ENCODE results near the gene PSG5.
"Not testable (repeated sequence)": the region's sequence is repeated elsewhere in the genome, so short reads cannot be mapped to it uniquely, and the experiment has no call there.

DNA sequence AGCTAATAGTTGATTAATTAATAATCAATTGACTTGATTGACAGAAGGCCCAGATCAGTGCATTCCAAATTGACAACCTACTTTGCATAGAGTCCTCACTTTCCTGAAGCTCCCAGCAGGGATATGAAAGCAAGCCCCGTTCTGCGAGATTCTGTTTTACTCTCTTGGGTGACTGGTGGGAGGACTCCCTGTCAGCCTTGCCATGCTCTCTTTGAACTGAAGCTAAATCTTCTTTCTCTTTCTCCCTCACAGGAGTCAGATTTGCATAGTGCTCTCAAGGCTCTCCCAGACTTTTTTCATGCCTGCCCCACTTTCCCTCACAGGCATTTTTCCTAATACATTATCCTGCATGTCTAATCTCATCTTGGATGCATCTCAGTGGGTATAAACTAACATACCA lies 29.5 kb upstream of the PSG5 start:
- not testable (repeated sequence) for TF ChIP-seq GRHL2 (CRISPR knock-in tag; IDR thresholded peaks at IDR 0.05; ENCODE audit: insufficient replicate concordance, severe bottlenecking); ZNF219 (CRISPR knock-in tag; IDR thresholded peaks at IDR 0.05; ENCODE audit: borderline replicate concordance); NFYB (CRISPR knock-in tag; conservative IDR thresholded peaks at IDR 0.05; ENCODE audit: low read depth); HMGA2 (CRISPR knock-in tag; IDR thresholded peaks at IDR 0.05); PREB (CRISPR knock-in tag; IDR thresholded peaks at IDR 0.05; ENCODE audit: borderline replicate concordance); GTF2I (CRISPR knock-in tag; conservative IDR thresholded peaks at IDR 0.05); ZNF232 (CRISPR knock-in tag; IDR thresholded peaks at IDR 0.05); IRF2 (CRISPR knock-in tag; IDR thresholded peaks at IDR 0.05; ENCODE audit: borderline replicate concordance, low read depth); SOX15 (CRISPR knock-in tag; IDR thresholded peaks at IDR 0.05); E2F4 (CRISPR knock-in tag; IDR thresholded peaks at IDR 0.05; ENCODE audit: borderline replicate concordance, low read depth); USF2 (CRISPR knock-in tag; IDR thresholded peaks at IDR 0.05); FOXJ3 (CRISPR knock-in tag; IDR thresholded peaks at IDR 0.05; ENCODE audit: borderline replicate concordance)
- TF ChIP-seq, protein P1, sequence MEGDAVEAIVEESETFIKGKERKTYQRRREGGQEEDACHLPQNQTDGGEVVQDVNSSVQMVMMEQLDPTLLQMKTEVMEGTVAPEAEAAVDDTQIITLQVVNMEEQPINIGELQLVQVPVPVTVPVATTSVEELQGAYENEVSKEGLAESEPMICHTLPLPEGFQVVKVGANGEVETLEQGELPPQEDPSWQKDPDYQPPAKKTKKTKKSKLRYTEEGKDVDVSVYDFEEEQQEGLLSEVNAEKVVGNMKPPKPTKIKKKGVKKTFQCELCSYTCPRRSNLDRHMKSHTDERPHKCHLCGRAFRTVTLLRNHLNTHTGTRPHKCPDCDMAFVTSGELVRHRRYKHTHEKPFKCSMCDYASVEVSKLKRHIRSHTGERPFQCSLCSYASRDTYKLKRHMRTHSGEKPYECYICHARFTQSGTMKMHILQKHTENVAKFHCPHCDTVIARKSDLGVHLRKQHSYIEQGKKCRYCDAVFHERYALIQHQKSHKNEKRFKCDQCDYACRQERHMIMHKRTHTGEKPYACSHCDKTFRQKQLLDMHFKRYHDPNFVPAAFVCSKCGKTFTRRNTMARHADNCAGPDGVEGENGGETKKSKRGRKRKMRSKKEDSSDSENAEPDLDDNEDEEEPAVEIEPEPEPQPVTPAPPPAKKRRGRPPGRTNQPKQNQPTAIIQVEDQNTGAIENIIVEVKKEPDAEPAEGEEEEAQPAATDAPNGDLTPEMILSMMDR (IDR thresholded peaks at IDR 0.05): not testable (repeated sequence)

Measured in WTC11 (cell line).